GM12891 (cell line): ENCODE measurements around the gene TASP1.

Experiments
- PAX5 ChIP-seq: IDR thresholded peaks from 2 replicates; pipeline ENCODE4 v1.6.1; 2011; ENCODE audit warnings: low read length, moderate library complexity, mild to moderate bottlenecking; ENCODE audit not compliant: insufficient read depth, severe bottlenecking
- POLR2A ChIP-seq: IDR thresholded peaks from 2 replicates; pipeline ENCODE4 v1.6.1; 2011; ENCODE audit warnings: low read depth, low read length, control low read depth
- POLR2AphosphoS5 ChIP-seq: IDR thresholded peaks from 2 replicates; pipeline ENCODE4 v1.6.1; 2011; ENCODE audit warnings: low read depth, low read length, control low read depth
- POU2F2 ChIP-seq: IDR thresholded peaks from 2 replicates; pipeline ENCODE4 v1.6.1; 2011; ENCODE audit warnings: low read depth, mild to moderate bottlenecking, control low read depth, low read length, moderate library complexity
- SPI1 ChIP-seq: IDR thresholded peaks from 2 replicates; pipeline ENCODE4 v1.6.1; 2011; ENCODE audit warnings: low read depth, low read length, control low read depth
- TAF1 ChIP-seq: IDR thresholded peaks from 2 replicates; pipeline ENCODE4 v1.6.1; 2011; ENCODE audit warnings: low read depth, low read length, control low read depth

DNA sequence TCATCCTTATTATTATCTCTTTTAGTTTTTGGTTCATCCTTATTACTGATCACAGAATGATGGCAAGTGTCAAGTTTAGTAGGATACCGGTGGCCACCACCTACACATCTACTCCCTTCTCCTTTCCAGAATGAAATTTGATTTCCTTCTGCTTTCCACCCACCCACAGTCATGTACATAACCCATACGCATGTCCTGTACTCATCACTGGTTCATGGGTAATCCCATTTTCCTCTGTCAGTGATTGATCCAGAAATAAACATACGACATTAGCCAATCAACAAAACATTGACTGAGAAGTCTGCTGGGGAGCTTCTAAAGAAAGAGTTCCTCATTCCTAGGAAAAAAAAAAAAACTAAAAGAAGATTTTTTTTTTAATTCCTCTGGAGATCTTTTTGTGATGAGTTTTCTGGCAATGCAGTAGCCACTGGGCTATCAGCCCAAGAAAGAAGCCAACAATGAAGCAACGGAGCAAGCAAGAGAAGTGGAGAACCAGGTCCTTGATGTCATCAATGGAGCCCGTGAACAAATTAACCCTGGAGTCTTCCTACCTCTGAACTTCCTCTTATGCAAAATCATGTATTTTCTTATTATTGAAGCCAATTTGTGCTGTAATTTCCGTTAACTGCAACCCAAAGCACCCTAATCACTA lies 127.8 kb downstream of the TASP1 start:
- TF ChIP-seq POLR2AphosphoS5: no peak
- TF ChIP-seq POLR2A: no peak
- no peak for TF ChIP-seq TAF1
- TF ChIP-seq SPI1: no peak
- no peak for TF ChIP-seq POU2F2
- TF ChIP-seq PAX5: no peak
